Eye (tissue), 1 donor: ENCODE data around the gene DDOST.

Experiments used
- DNase-seq: peaks from one replicate; pipeline ENCODE4 v3.0.0-alpha.2; 2015

Gene DDOST

GRCh38 chr1:20658166-20658915 is 2.8 kb downstream of the DDOST start:
- DNase-seq, result no peak

DNA sequence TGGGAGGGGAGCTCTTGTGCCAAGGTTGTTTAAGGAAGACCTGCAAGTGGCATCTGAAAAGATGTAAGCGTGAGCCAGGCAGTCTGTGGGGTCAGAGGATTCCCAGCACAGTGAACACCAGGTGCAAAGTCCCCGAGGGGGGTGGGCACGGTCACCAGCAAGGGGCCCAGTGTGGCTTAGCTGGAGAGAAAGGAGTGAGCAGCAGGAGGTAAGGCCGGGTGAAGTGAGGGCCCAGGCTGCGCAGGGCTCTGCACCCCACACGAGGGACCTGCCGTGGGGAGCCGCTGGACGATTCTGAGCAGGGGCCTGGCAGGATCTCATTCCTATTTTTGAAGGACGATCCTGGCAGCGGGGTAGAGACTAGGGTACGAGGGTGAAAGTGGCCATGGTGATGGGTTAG is 4.1 kb downstream of the DDOST start:
- no peak for DNase-seq

- no peak for DNase-seq
These were observed 7.0 kb downstream of the DDOST start for GRCh38 chr1:20654104-20654690.

DNA sequence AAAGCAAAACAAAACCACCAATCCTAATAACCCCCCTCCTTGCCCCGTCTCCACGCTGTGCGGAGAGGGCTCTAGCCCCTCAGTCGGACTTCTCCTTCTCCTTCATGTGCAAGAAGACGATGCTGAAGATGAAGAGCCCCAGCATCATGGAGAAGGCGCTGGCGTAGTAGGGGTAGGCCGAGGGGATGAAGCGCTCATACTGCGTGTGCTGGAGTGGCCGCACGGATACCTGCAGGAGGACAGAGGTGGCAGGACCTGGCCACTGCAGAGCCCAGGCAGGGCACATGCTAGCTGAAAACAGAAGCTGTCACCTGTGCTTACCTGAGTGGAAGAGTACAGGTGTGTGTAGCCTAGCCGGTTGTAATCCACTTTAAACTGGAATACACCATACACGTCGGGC is 8.9 kb downstream of the DDOST start:
- no peak for DNase-seq

DNA sequence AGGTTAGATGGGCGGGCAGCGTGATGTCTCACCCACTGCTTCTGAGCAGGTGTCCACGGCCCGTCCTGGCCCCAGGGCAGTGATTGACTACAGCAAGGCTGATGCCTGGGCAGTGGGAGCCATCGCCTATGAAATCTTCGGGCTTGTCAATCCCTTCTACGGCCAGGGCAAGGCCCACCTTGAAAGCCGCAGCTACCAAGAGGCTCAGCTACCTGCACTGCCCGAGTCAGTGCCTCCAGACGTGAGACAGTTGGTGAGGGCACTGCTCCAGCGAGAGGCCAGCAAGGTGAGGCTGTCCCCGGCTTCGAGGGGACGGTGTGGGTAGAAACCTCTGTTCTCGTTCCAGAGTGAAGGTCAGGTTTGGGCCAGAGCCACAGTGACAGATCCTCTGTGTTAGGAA is 12.2 kb downstream of the DDOST start:
- no peak for DNase-seq

GRCh38 chr1:20648438-20648837 is 12.7 kb downstream of the DDOST start:
- DNase-seq, result no peak

DNA sequence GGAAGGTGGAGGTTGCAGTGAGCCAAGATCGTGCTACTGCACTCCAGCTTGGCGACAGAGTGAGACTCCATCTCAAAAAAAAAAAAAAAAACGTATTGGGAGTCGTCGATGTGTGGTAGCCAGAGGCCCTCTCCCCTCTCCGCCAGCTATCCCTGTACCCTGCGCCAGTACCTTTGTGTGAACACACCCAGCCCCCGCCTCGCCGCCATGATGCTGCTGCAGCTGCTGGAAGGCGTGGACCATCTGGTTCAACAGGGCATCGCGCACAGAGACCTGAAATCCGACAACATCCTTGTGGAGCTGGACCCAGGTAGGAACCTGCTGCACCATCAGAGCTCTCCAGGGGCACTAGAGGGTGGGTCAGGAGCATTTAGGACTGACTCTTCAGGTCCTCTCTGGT is 15.8 kb downstream of the DDOST start:
- no peak for DNase-seq

- no peak for DNase-seq
These were observed 16.8 kb downstream of the DDOST start for GRCh38 chr1:20644416-20644815.

DNA sequence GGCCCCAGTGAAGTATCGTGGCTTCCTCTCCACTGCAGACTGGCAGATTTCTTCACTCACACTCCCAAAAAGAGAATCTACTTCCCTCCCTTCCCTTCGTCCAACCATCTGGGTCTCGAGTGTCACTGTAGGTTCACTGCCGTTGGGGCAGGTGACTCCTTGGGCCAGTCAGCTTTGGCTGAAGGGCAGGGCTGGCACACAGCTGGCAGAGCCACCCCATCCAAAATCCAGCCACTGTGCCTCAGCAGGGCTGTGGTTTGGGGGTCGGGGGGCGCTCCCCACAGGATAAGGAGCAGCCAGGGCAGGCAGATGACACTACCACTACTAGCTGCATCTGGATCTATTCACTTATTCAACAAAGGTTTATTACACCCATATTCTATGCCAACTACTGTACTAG is 18.1 kb downstream of the DDOST start:
- no peak for DNase-seq

DNA sequence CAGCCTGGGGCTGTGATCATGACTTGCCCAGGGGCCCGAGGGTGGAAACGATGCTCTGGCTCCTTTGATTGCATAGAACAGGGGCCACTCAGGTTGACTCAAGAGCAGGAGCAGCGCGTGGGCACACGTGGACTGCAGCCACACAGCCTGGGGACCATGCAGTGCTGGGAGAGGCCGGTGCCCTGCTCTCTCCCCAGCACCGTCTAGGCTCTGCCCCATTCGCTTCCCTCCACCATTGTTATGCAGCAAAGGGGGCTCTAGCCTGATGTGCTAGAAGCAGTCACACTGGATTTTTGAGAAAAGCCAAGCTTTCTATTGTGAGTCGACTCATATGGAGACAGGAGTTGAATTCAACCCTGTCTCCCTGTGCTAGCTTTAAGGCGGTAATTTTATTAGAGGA is 19.2 kb downstream of the DDOST start:
- no peak for DNase-seq

DNA sequence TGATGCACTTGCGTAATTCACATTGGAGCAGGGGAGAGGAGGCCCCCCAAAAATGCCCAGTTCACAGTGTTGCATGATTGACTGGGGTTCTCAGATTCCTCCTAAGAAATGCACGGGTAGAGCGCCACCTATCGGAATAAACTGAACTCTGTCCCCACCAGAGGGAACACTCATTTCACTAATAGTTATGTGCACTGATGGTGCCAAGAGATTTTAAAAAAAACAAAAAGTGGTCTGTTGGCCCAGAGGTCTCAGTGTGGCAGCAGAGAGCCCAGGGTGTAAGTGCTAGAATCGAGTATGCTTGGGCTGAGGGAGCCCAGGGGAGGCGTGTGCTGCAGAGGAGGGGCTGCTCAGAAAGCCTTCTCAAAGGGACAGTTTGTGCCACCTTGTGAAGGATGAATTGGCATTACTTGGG is 21.0 kb downstream of the DDOST start:
- DNase-seq, result peak; percentile 80

DNA sequence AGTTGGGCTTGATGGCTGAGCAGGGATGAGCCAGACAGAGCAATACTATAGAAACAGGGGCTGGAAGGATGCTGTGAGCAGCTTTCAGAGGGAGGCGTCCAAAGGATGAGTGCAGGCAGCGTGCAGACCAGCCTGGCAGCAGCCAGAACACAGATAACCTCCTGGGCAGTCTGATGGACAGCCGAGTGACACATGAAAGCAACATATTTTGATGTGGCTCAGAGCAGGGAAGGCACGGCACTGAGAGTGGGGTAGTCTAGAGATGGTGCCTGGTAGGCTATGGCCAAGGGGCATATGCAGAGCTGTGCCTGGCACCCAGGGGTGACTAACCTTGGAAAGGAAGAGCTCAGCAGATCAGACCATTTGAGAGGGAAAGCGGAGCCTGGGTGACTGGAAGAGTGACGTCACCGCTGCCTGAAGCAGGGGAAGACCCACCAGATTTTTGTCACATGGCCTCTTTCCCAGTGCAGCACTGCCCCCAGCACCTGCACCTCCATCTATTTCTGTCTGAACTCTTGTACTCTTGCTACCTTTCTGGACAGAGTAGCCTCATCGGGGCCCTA is 24.3 kb downstream of the DDOST start:
- DNase-seq, result no peak

DNA sequence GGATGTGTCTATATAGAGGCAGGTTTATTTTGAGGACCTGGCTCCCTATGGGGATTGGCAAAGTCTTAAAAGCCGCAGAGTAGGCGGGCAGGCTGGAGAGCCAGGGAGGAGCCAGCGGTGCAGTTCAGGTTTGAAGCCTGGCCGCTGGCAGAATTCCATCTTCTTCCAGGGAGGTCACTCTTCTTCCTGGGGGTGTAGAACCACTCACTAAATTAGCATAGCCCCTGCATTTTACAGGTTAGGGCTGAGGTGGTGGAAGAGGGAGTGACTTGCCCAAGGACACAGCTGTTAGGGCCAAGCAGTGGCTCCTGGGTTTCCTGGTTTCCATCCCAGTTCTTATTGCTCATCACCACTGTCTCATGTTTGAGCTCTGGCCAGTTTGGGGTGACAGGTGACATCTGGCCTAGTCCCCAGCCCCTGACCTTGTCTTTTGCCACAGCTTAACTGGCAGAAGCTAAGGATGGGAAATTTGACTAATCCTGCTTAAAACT is 26.5 kb downstream of the DDOST start:
- peak; percentile 54 for DNase-seq

GRCh38 chr1:20634065-20634593 is 27.0 kb downstream of the DDOST start:
- DNase-seq, result no peak

DNA sequence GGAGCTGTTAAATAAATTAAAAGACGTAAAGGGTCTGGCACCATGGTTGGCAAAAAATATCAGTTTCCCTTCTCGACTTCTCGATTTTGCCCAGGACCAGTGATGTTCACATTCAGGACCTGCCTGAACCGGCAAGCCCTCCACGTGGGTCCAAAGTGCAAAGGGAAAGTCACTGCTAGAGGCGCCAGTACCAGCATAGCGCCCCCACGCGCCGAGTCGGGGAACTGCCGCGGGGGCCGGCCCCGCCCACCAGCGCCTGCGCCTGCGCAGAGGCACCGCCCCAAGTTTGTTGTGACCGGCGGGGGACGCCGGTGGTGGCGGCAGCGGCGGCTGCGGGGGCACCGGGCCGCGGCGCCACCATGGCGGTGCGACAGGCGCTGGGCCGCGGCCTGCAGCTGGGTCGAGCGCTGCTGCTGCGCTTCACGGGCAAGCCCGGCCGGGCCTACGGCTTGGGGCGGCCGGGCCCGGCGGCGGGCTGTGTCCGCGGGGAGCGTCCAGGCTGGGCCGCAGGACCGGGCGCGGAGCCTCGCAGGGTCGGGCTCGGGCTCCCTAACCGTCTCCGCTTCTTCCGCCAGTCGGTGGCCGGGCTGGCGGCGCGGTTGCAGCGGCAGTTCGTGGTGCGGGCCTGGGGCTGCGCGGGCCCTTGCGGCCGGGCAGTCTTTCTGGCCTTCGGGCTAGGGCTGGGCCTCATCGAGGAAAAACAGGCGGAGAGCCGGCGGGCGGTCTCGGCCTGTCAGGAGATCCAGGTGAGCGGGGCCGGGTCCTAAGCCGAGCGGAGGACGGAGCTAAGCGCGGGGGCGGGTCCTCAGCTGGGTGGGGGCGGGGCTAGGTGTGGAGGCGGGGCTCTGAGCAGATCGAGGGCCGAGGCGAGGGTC is 27.7 kb downstream of the DDOST start, which contains the start of gene PINK1:
PINK1 (plus strand) TSS at position 269 of the 875 bp plus-strand sequence; CDS start at position 360, 91 bp downstream.
- peak; percentile 91 for DNase-seq

- no peak for DNase-seq
These were observed 28.8 kb downstream of the DDOST start for GRCh38 chr1:20632386-20632785.

- DNase-seq, result no peak
These were observed 30.4 kb downstream of the DDOST start for GRCh38 chr1:20630729-20631128.

GRCh38 chr1:20626524-20626923 is 34.6 kb downstream of the DDOST start:
- no peak for DNase-seq

GRCh38 chr1:20626098-20626427 is 35.1 kb downstream of the DDOST start:
- DNase-seq, result no peak

- no peak for DNase-seq
These were observed 35.7 kb downstream of the DDOST start for GRCh38 chr1:20625176-20626097.

GRCh38 chr1:20624709-20625108 is 36.5 kb downstream of the DDOST start:
- DNase-seq, result no peak

DNA sequence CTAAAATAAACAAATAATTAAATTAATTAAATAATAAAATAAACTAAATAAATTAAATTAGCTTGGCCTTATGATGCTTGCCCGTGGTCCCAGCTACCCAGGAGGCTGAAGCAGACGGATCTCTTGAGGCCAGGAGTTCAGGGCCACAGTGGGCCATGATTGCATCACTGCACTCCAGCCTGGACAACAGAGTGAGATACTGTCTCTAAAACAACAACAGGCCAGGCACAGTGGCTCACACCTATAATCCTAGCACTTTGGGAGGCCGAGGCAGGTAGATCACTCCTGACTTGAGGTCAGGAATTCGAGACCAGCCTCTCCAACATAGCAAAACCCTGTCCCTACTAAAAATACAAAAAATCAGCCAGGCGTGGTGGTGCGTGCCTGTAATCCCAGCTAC is 40.2 kb downstream of the DDOST start:
- DNase-seq, result no peak
